IPS-20b (cell line): ENCODE measurements around the gene WDFY4.

ENCODE experiments used
- H3K27ac ChIP-seq: one replicate; pipeline ENCODE4 v1.5.1; 2013; ENCODE audit warnings: low read length
- H3K27me3 ChIP-seq: 2 replicates; pipeline ENCODE4 v1.6.1; 2013; ENCODE audit warnings: mild to moderate bottlenecking, low read length, inconsistent platforms; ENCODE audit not compliant: insufficient read depth
- H3K36me3 ChIP-seq: 2 replicates; pipeline ENCODE4 v1.6.1; 2013; ENCODE audit warnings: low read depth, mild to moderate bottlenecking, inconsistent platforms, low read length, moderate library complexity; ENCODE audit not compliant: insufficient read depth
- H3K4me1 ChIP-seq: 2 replicates; pipeline ENCODE4 v1.6.1; 2013; ENCODE audit warnings: mild to moderate bottlenecking, control low read depth, inconsistent platforms, low read length, moderate library complexity; ENCODE audit not compliant: insufficient read depth
- H3K4me3 ChIP-seq: 2 replicates; pipeline ENCODE4 v1.5.1; 2013; ENCODE audit warnings: mild to moderate bottlenecking, low read length, inconsistent platforms
- H3K9ac ChIP-seq: 2 replicates; pipeline ENCODE4 v1.6.1; 2013; ENCODE audit warnings: low read depth, mild to moderate bottlenecking, inconsistent platforms, low read length, moderate library complexity
- H3K9me3 ChIP-seq: 2 replicates; pipeline ENCODE4 v1.6.1; 2013; ENCODE audit warnings: mild to moderate bottlenecking, low read depth, low read length, inconsistent platforms; ENCODE audit not compliant: insufficient read depth

WDFY4 gene

GRCh38 chr10:48792121-48792520, 107.4 kb downstream of the WDFY4 start:
- Histone ChIP-seq H3K36me3 (no peaks in the 10 kb centered on the region), H3K9ac (no peak overlapping the region), H3K27me3 (no peaks in the 10 kb centered on the region), H3K9me3 (no peaks in the 10 kb centered on the region), H3K4me1 (no peaks in the 10 kb centered on the region), H3K27ac (no peak overlapping the region), H3K4me3 (no peak overlapping the region)

- no peaks in the 10 kb centered on the region for H3K27me3 ChIP-seq
- no peak overlapping the region for H3K27ac ChIP-seq
- H3K4me3 ChIP-seq: no peak overlapping the region
- no peak overlapping the region for H3K9ac ChIP-seq
- no peaks in the 10 kb centered on the region for H3K36me3 ChIP-seq
- H3K9me3 ChIP-seq: no peaks in the 10 kb centered on the region
- H3K4me1 ChIP-seq: no peaks in the 10 kb centered on the region
Observed at GRCh38 chr10:48792687-48793096, 108.0 kb downstream of the WDFY4 start.

GRCh38 chr10:48794074-48794473, 109.4 kb downstream of the WDFY4 start:
- H3K27me3 ChIP-seq: no peaks in the 10 kb centered on the region
- H3K36me3 ChIP-seq: no peaks in the 10 kb centered on the region
- no peak overlapping the region for H3K9ac ChIP-seq
- no peaks in the 10 kb centered on the region for H3K4me1 ChIP-seq
- no peak overlapping the region for H3K27ac ChIP-seq
- H3K9me3 ChIP-seq: no peaks in the 10 kb centered on the region
- no peak overlapping the region for H3K4me3 ChIP-seq

GRCh38 chr10:48796713-48797245, 112.1 kb downstream of the WDFY4 start:
- H3K9me3 ChIP-seq: no peaks in the 10 kb centered on the region; the same call in 1 of the 2 replicates
- no peak overlapping the region for H3K27ac ChIP-seq
- H3K36me3 ChIP-seq: no peaks in the 10 kb centered on the region
- H3K4me1 ChIP-seq: no peaks in the 10 kb centered on the region
- H3K27me3 ChIP-seq: no peaks in the 10 kb centered on the region
- no peak overlapping the region for H3K9ac ChIP-seq
- H3K4me3 ChIP-seq: no peak overlapping the region

- H3K27ac ChIP-seq: no peak overlapping the region
- no peaks in the 10 kb centered on the region for H3K27me3 ChIP-seq
- no peaks in the 10 kb centered on the region for H3K36me3 ChIP-seq
- no peaks in the 10 kb centered on the region for H3K4me1 ChIP-seq
- H3K9ac ChIP-seq: no peak overlapping the region
- H3K9me3 ChIP-seq: no peaks in the 10 kb centered on the region; the same call in 1 of the 2 replicates
- H3K4me3 ChIP-seq: no peak overlapping the region
Observed at GRCh38 chr10:48797830-48798229, 113.2 kb downstream of the WDFY4 start.

- no peaks in the 10 kb centered on the region for H3K4me1 ChIP-seq
- H3K27me3 ChIP-seq: no peaks in the 10 kb centered on the region
- no peak overlapping the region for H3K4me3 ChIP-seq
- H3K9ac ChIP-seq: no peak overlapping the region
- no peak overlapping the region for H3K27ac ChIP-seq
- no peaks in the 10 kb centered on the region for H3K36me3 ChIP-seq
- no peaks in the 10 kb centered on the region; the same call in 1 of the 2 replicates for H3K9me3 ChIP-seq
Observed at GRCh38 chr10:48798481-48799254, 114.0 kb downstream of the WDFY4 start.

- Histone ChIP-seq H3K4me3 (no peak overlapping the region), H3K36me3 (no peaks in the 10 kb centered on the region), H3K4me1 (no peaks in the 10 kb centered on the region), H3K27me3 (no peaks in the 10 kb centered on the region), H3K9me3 (no peaks in the 10 kb centered on the region; the same call in 1 of the 2 replicates), H3K27ac (no peak overlapping the region), H3K9ac (no peak overlapping the region)
Observed at GRCh38 chr10:48799341-48800006, 114.8 kb downstream of the WDFY4 start.

GRCh38 chr10:48800007-48800675, 115.5 kb downstream of the WDFY4 start:
- Histone ChIP-seq H3K27ac (no peak overlapping the region), H3K36me3 (no peaks in the 10 kb centered on the region), H3K4me3 (no peak overlapping the region), H3K9me3 (no peaks in the 10 kb centered on the region; the same call in 1 of the 2 replicates), H3K4me1 (peaks cover under 1% of the 10 kb centered on the region; the same call in 1 of the 2 replicates), H3K9ac (no peak overlapping the region), H3K27me3 (no peaks in the 10 kb centered on the region; the same call in 1 of the 2 replicates)

- no peak overlapping the region for H3K27ac ChIP-seq
- no peaks in the 10 kb centered on the region; the same call in 1 of the 2 replicates for H3K9me3 ChIP-seq
- H3K36me3 ChIP-seq: no peaks in the 10 kb centered on the region
- peaks cover 7% of the 10 kb centered on the region; the same call in 1 of the 2 replicates for H3K4me1 ChIP-seq
- no peak overlapping the region for H3K4me3 ChIP-seq
- H3K27me3 ChIP-seq: no peaks in the 10 kb centered on the region; the same call in 1 of the 2 replicates
- no peak overlapping the region for H3K9ac ChIP-seq
Observed at GRCh38 chr10:48801001-48801421, 116.3 kb downstream of the WDFY4 start.

- Histone ChIP-seq H3K27me3 (no peaks in the 10 kb centered on the region; the same call in 1 of the 2 replicates), H3K4me1 (peaks cover 7% of the 10 kb centered on the region; the same call in 1 of the 2 replicates), H3K4me3 (no peak overlapping the region), H3K36me3 (no peaks in the 10 kb centered on the region), H3K27ac (no peak overlapping the region), H3K9me3 (no peaks in the 10 kb centered on the region; the same call in 1 of the 2 replicates), H3K9ac (no peak overlapping the region)
Observed at GRCh38 chr10:48802611-48803071, 118.0 kb downstream of the WDFY4 start.
